HepG2 (cell line): ENCODE results near the gene LCAT. TPM values are rescaled to one million over a fixed set of nuclear protein-coding genes. Genes with fewer than 3 reads are reported as not detected.

Source experiments
- ARNTL ChIP-seq: sonication (generic); formaldehyde crosslinking; IDR thresholded peaks from 2 replicates; pipeline ENCODE4 v1.4.0; 2020; ENCODE audit warnings: mild to moderate bottlenecking, missing genetic modification reagents
- ATF7-NPFF ChIP-seq: sonication (generic); formaldehyde crosslinking; IDR thresholded peaks from 2 replicates; pipeline ENCODE4 v1.8.1; 2023; ENCODE audit warnings: mild to moderate bottlenecking, low read depth, missing genetic modification reagents, moderate library complexity
- BRF2 ChIP-seq: sonication (generic); formaldehyde crosslinking; IDR thresholded peaks from 2 replicates; pipeline ENCODE4 v1.8.1; 2022; ENCODE audit warnings: mild to moderate bottlenecking, missing genetic modification reagents
- FOSL1 ChIP-seq: sonication (generic); formaldehyde crosslinking; IDR thresholded peaks from 2 replicates; pipeline ENCODE4 v1.9.0; 2021; ENCODE audit warnings: missing genetic modification reagents, borderline replicate concordance
- HNF4A ChIP-seq: sonication (generic); formaldehyde crosslinking; IDR thresholded peaks from 2 replicates; pipeline ENCODE4 v1.4.0; 2020; ENCODE audit warnings: missing genetic modification reagents
- IRF1 ChIP-seq: sonication (generic); formaldehyde crosslinking; IDR thresholded peaks from 2 replicates; pipeline ENCODE4 v1.4.0; 2020; ENCODE audit warnings: low read depth, mild to moderate bottlenecking, missing genetic modification reagents
- IRF9 ChIP-seq: sonication (generic); formaldehyde crosslinking; IDR thresholded peaks from 2 replicates; pipeline ENCODE4 v1.8.0; 2022; ENCODE audit warnings: missing genetic modification reagents, mild to moderate bottlenecking, borderline replicate concordance
- ISL2 ChIP-seq: sonication (generic); formaldehyde crosslinking; IDR thresholded peaks from 2 replicates; pipeline ENCODE4 v1.5.0; 2020; ENCODE audit warnings: missing genetic modification reagents
- KDM6A ChIP-seq: IDR thresholded peaks from 2 replicates; pipeline ENCODE4 v1.6.1; 2016; ENCODE audit warnings: low read depth
- KMT2B ChIP-seq: IDR thresholded peaks from 2 replicates; pipeline ENCODE4 v1.6.1; 2016; ENCODE audit warnings: missing genetic modification reagents, missing compliant biosample characterization
- MEIS2 ChIP-seq: sonication (generic); formaldehyde crosslinking; IDR thresholded peaks from 2 replicates; pipeline ENCODE4 v1.9.0; 2021; ENCODE audit warnings: mild to moderate bottlenecking, missing genetic modification reagents
- MLXIP ChIP-seq: sonication (generic); formaldehyde crosslinking; IDR thresholded peaks from 2 replicates; pipeline ENCODE4 v1.9.0; 2021; ENCODE audit warnings: missing genetic modification reagents, borderline replicate concordance
- MYNN ChIP-seq: sonication (generic); formaldehyde crosslinking; IDR thresholded peaks from 2 replicates; pipeline ENCODE4 v1.4.0; 2020; ENCODE audit warnings: mild to moderate bottlenecking, low read depth, missing genetic modification reagents
- NFKBIZ ChIP-seq: IDR thresholded peaks from 2 replicates; pipeline ENCODE4 v1.6.1; 2018; ENCODE audit warnings: missing genetic modification reagents, missing compliant biosample characterization
- NR0B2 ChIP-seq: sonication (generic); formaldehyde crosslinking; IDR thresholded peaks from 2 replicates; pipeline ENCODE4 v1.4.0; 2020; ENCODE audit warnings: mild to moderate bottlenecking, missing genetic modification reagents
- PRDM4 ChIP-seq: sonication (generic); formaldehyde crosslinking; IDR thresholded peaks from 2 replicates; pipeline ENCODE4 v1.9.0; 2021; ENCODE audit warnings: missing genetic modification reagents, borderline replicate concordance
- RFX5 ChIP-seq: IDR thresholded peaks from 2 replicates; pipeline ENCODE4 v1.6.1; 2011; ENCODE audit warnings: low read depth, low read length, improper control_type of control experiment
- ZNF205 ChIP-seq: IDR thresholded peaks from 2 replicates; pipeline ENCODE4 v1.6.1; 2018; ENCODE audit warnings: missing biosample characterization, missing genetic modification reagents
- ZNF7 ChIP-seq: IDR thresholded peaks from 2 replicates; pipeline ENCODE4 v1.6.1; 2016; ENCODE audit warnings: missing biosample characterization, missing genetic modification reagents
- ZSCAN30 ChIP-seq: sonication (generic); formaldehyde crosslinking; IDR thresholded peaks from 2 replicates; pipeline ENCODE4 v1.5.0; 2020; ENCODE audit warnings: mild to moderate bottlenecking, missing genetic modification reagents
- polyA plus RNA-seq, 8 experiments: library from polyadenylated mRNA; depleted of rRNA in 3 of 8; stranded (reverse) in 7 of 8; unstranded in 1 of 8; fragments of >200 nt; fragmentation: Illumina TruSeq in 4 of 8; extraction: Trizol in 4 of 8; gene quantifications; 2 replicates each; pipeline versions ENCODE4 v1.2.1 to v1.2.3, GENCODE V29; 2011 to 2016; ENCODE audit warnings: low read depth in 4 of 8, missing spikeins in 1 of 8, mixed read lengths in 1 of 8; ENCODE audit not compliant: insufficient read depth in 1 of 8
- total RNA-seq, 5 experiments: library from RNA; depleted of rRNA; stranded (reverse); fragments of >200 nt; fragmentation: Illumina TruSeq; extraction: Trizol; gene quantifications; 2 replicates each; pipeline ENCODE4 v1.2.3, GENCODE V29; 2016; ENCODE audit warnings: low read depth in 1 of 5

The LCAT gene
- total and polyA plus RNA-seq, 2 of the 13 experiments (the other 11 are each of a cell fraction or from before 2014, with no cell fraction given): 36.1 to 38.9 TPM

GRCh38 chr16:67968400-67969253 is 24.7 kb upstream of the LCAT start, which contains the start of gene SLC12A4 (continued):
- TF ChIP-seq PRDM4 (no peak), NFKBIZ (no peak), MYNN (CRISPR knock-in tag) (no peak), ZSCAN30 (CRISPR knock-in tag) (no peak), ARNTL (peak; percentile 44; the same call in 1 of the 2 replicates), NR0B2 (CRISPR knock-in tag) (peak; percentile 81), MEIS2 (peak; percentile 66), RFX5 (no peak), BRF2 (peak; percentile 90; the same call in 1 of the 2 replicates), KMT2B (CRISPR knock-in tag) (peak; percentile 33; the same call in 1 of the 2 replicates), IRF9 (no peak), MLXIP (CRISPR knock-in tag) (peak; percentile 65; the same call in 1 of the 2 replicates), KDM6A (CRISPR knock-in tag) (0 out of 2 replicates have a peak, but pooled peaks have one; percentile 17), FOSL1 (CRISPR knock-in tag) (no peak), HNF4A (CRISPR knock-in tag) (peak; percentile 17; the same call in 1 of the 2 replicates), ZNF205 (peak; percentile 90), ISL2 (0 out of 2 replicates have a peak, but pooled peaks have one; percentile 35), IRF1 (CRISPR knock-in tag) (no peak; the same call in none of the 2 replicates), ZNF7 (CRISPR knock-in tag) (no peak; the same call in 1 of the 2 replicates), ATF7-NPFF (CRISPR knock-in tag) (peak; percentile 78)
